GM18526 (cell line): ENCODE results near the gene GGACT.

ENCODE experiments used
- POLR2A ChIP-seq: IDR thresholded peaks from 3 replicates; pipeline ENCODE4 v1.6.1; 2011; ENCODE audit not compliant: insufficient read length; ENCODE audit errors: extremely low read depth

GGACT gene

GRCh38 chr13:100588331-100589177 lies at the start of gene GGACT:
Gene GGACT, minus strand, starts transcription at chr13:100588789. Its CDS starts 56,198 bp downstream, at chr13:100532591.
- peak; percentile 45 for TF ChIP-seq POLR2A

- TF ChIP-seq POLR2A, result no peak
These were observed 49.2 kb upstream of the GGACT start for GRCh38 chr13:100637796-100638195.

GRCh38 chr13:100637380-100637779 lies 48.8 kb upstream of the GGACT start:
- no peak for TF ChIP-seq POLR2A

- no peak for TF ChIP-seq POLR2A
These were observed 47.9 kb upstream of the GGACT start for GRCh38 chr13:100636441-100636840.

GRCh38 chr13:100636004-100636403 lies 47.4 kb upstream of the GGACT start:
- TF ChIP-seq POLR2A, result no peak

GRCh38 chr13:100634696-100635095 lies 46.1 kb upstream of the GGACT start:
- no peak for TF ChIP-seq POLR2A

GRCh38 chr13:100633461-100633860 lies 44.9 kb upstream of the GGACT start:
- no peak for TF ChIP-seq POLR2A

- no peak for TF ChIP-seq POLR2A
These were observed 42.0 kb upstream of the GGACT start for GRCh38 chr13:100630555-100630954.

- no peak for TF ChIP-seq POLR2A
These were observed 38.5 kb upstream of the GGACT start for GRCh38 chr13:100627120-100627519.

GRCh38 chr13:100625447-100625846 lies 36.9 kb upstream of the GGACT start:
- TF ChIP-seq POLR2A, result no peak

GRCh38 chr13:100620792-100621191 lies 32.2 kb upstream of the GGACT start:
- TF ChIP-seq POLR2A, result no peak

- TF ChIP-seq POLR2A, result no peak
These were observed 31.4 kb upstream of the GGACT start for GRCh38 chr13:100619940-100620339.

GRCh38 chr13:100613031-100613430 lies 24.4 kb upstream of the GGACT start:
- no peak for TF ChIP-seq POLR2A

GRCh38 chr13:100611678-100612492 lies 23.3 kb upstream of the GGACT start:
- TF ChIP-seq POLR2A, result no peak

GRCh38 chr13:100610391-100611347 lies 22.1 kb upstream of the GGACT start:
- no peak for TF ChIP-seq POLR2A
